Skeletal muscle satellite cell (primary cell): ENCODE data around the gene DRC1.

ENCODE experiments used
- H3K27me3 ChIP-seq: 2 replicates; pipeline ENCODE4 v1.7.0; 2013; ENCODE audit warnings: low read length; ENCODE audit not compliant: control insufficient read depth, insufficient read depth
- H3K36me3 ChIP-seq: 2 replicates; pipeline ENCODE4 v1.7.0; 2013; ENCODE audit warnings: mild to moderate bottlenecking, control low read depth, low read length; ENCODE audit not compliant: insufficient read depth
- H3K4me1 ChIP-seq: 2 replicates; pipeline ENCODE4 v1.7.0; 2013; ENCODE audit warnings: low read length; ENCODE audit not compliant: control insufficient read depth, insufficient read depth
- H3K4me2 ChIP-seq: 2 replicates; pipeline ENCODE4 v1.7.0; 2013; ENCODE audit warnings: mild to moderate bottlenecking, low read length
- H3K4me3 ChIP-seq: 2 replicates; pipeline ENCODE4 v1.7.0; 2013; ENCODE audit warnings: low read length
- H3K9ac ChIP-seq: 2 replicates; pipeline ENCODE4 v1.7.0; 2013; ENCODE audit warnings: mild to moderate bottlenecking, low read depth, low read length, moderate library complexity
- H3K9me3 ChIP-seq: replicated peaks from 2 replicates; pipeline ENCODE4 v1.7.0; 2013; ENCODE audit warnings: mild to moderate bottlenecking, control low read depth, low read length

The DRC1 gene

DNA sequence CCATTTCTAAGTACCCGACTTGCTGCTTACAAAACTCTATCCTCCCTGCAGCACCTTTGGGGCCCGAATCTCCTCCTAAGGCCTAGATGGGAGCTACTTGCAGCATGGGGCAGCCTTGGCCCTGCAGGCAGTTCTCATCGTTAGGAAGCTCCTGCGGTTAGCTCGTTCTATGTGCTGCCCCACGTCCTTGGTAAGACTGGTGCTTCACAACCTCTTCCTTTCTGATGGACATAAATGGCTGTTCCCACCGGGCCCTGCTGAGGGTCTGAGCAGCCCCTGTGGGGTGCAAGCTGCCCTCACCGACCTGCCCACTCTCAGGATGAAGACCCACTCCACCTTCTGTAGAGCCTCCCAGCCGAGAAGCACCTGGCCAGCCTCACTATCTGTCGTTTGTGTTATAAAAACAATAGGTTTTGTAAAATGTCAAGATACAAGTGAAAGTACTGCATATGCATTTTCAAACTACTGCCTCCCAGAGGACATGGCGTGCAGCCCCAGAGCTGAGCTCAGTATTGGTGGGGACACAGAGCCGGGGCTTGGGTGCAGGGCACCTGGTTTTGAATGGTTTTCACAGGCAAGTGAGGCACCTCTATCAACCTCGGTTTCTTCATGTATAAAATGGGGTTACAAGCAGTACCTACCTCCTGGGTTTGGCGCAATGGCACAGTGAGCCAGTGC is 56.8 kb downstream of the DRC1 start:
- Histone ChIP-seq H3K4me1 (no peaks in the 10 kb centered on the region), H3K9ac (no peak overlapping the region)

DNA sequence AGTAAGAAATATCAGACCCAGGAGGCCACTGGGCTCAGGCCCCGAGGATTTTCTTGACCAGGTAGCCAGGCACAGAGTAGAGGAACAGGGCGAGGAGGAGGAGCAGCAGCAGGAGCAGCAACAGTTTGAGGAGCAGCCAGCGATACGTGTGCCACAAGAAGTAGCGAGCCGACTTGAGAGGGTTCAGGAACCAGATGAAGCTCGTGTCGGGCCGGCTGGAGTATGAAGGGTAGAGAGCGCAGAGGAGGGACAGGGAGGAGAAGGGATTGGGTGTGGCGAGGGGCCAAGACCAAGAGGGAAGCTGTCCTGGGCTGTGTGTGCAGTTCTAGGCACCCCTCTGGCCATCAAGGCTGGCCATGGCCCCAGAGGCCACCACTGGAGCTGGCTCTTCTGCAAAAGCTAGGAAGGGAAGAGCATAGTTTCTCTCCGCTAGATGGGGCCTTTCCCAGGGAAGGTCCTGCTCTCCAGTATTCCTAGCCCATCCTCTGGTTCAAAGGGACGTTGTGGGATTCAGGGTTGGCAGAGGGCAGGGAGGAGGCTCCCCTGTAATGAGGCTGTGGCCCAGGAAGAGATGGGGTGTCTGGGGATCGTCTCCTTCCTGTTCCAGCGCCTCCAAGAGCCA is 58.4 kb downstream of the DRC1 start:
- no peaks in the 10 kb centered on the region for H3K9me3 ChIP-seq
- no peak overlapping the region for H3K4me3 ChIP-seq
- no peak overlapping the region for H3K4me2 ChIP-seq
- H3K4me1 ChIP-seq: no peaks in the 10 kb centered on the region
- H3K27me3 ChIP-seq: peaks cover 13% of the 10 kb centered on the region
- H3K9ac ChIP-seq: no peak overlapping the region
- H3K36me3 ChIP-seq: no peaks in the 10 kb centered on the region

More for the DNA sequence above, 56.8 kb downstream of the DRC1 start:
- Histone ChIP-seq H3K9me3 (no peaks in the 10 kb centered on the region), H3K4me2 (no peak overlapping the region), H3K4me3 (no peak overlapping the region), H3K36me3 (no peaks in the 10 kb centered on the region), H3K27me3 (peaks cover 27% of the 10 kb centered on the region)

DNA sequence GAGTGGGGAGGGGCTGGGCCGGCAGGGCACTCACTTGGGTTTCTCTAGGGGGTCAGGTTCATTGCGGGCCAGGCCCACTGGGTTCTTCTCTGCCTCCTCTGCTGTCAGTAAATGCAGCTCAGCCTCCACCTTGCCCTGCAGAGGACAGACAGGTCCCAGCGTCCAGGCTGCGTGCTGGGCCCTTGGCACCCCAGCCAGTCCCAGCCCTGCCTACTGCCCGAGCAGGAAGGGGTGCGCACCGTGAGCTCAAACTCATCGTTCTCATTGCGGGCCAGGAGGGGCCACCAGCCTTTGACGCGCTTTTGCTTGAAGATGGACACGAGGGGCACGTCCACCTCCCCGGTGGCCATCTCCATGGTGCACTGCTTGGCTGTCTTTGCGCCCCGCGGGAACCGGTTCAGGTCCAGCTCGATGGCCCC is 58.9 kb downstream of the DRC1 start:
- Histone ChIP-seq H3K4me2 (no peak overlapping the region), H3K27me3 (peaks cover 11% of the 10 kb centered on the region), H3K4me3 (no peak overlapping the region), H3K36me3 (no peaks in the 10 kb centered on the region), H3K9me3 (no peaks in the 10 kb centered on the region), H3K4me1 (no peaks in the 10 kb centered on the region), H3K9ac (no peak overlapping the region)

DNA sequence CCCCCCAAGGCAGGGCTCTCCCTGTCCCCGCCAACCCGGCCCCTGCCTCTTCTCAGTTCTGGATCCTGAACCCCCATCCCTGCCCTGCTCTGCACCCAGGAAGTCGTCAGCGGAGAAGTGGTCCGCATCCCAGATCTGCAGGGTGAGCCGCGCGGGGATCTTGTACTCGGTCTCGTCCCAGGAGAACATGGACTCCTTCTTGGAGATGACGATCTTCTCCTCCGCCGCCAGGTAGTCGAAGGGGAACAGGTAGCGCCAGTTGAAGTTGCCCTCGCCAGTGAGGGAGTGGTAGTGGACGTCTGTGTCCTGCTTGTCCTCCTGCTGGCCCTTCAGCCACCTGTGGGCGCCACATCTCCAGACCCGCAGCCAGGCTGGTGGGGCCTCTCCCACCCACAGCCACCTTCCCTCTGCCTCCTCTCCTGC is 59.9 kb downstream of the DRC1 start:
- peaks cover 5% of the 10 kb centered on the region for H3K27me3 ChIP-seq
- no peaks in the 10 kb centered on the region for H3K4me1 ChIP-seq
- no peaks in the 10 kb centered on the region for H3K9me3 ChIP-seq
- no peak overlapping the region for H3K9ac ChIP-seq
- H3K4me2 ChIP-seq: no peak overlapping the region
- H3K4me3 ChIP-seq: no peak overlapping the region
- no peaks in the 10 kb centered on the region for H3K36me3 ChIP-seq

DNA sequence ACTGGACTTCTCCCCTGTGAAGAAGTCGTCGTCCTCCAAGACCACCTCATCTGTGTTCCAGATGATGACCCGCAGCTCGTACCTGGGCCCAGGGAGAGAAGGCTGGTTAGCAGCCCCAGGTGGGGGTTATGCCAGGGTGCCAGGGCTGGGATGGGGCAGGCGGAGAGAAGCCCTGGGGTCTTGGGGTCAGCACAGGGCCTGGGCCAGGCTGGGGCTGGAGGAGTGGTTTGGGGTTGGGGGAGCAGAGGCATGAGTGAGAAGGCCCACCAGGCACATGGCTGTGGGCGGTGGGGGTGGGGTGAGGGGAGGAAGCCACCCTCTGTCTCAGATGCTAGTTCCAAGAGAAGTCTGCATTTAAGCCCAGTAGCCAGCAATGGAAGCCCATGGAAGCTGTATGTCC is 60.4 kb downstream of the DRC1 start:
- no peak overlapping the region for H3K9ac ChIP-seq
- no peaks in the 10 kb centered on the region for H3K36me3 ChIP-seq
- H3K4me2 ChIP-seq: no peak overlapping the region
- H3K9me3 ChIP-seq: no peaks in the 10 kb centered on the region
- no peak overlapping the region for H3K4me3 ChIP-seq
- H3K4me1 ChIP-seq: no peaks in the 10 kb centered on the region
- peaks cover 5% of the 10 kb centered on the region for H3K27me3 ChIP-seq

DNA sequence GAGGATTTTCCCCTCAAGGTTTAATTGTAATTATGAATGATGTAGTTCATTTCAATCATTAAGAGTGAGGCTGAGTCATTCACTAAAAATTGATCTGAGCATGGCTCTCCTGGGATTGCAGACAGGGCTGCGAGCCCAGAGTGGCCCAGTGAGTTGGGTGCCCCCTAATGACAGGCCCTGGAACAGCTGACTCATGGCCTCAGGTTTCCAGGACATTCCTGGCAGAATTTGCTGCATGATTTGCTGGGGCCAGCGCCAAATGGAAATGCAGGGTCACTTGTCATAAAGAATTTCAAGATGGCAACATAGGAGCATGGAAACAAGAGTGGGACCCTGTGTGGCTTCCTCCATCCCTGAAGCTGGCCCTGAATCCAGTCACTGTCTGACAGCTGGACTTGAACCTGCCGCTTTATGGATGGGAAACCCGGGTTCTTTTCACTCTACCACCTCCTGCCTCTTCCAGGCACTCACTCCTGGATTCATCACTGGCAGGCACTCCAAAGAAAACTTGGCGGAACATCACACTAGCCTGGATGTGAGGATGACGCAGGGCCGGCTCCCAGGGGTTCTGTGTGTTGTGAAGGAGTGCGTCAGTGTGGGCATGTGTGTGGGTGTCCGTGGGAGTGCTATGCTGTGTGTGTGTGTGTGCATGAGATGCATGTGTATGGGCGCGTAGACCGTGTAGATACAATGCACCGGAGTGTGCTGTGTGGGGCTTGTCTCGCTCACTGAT is 61.0 kb downstream of the DRC1 start:
- Histone ChIP-seq H3K4me2 (no peak overlapping the region), H3K4me1 (no peaks in the 10 kb centered on the region), H3K27me3 (peaks cover 5% of the 10 kb centered on the region), H3K9ac (no peak overlapping the region), H3K4me3 (no peak overlapping the region), H3K9me3 (no peaks in the 10 kb centered on the region), H3K36me3 (no peaks in the 10 kb centered on the region)

DNA sequence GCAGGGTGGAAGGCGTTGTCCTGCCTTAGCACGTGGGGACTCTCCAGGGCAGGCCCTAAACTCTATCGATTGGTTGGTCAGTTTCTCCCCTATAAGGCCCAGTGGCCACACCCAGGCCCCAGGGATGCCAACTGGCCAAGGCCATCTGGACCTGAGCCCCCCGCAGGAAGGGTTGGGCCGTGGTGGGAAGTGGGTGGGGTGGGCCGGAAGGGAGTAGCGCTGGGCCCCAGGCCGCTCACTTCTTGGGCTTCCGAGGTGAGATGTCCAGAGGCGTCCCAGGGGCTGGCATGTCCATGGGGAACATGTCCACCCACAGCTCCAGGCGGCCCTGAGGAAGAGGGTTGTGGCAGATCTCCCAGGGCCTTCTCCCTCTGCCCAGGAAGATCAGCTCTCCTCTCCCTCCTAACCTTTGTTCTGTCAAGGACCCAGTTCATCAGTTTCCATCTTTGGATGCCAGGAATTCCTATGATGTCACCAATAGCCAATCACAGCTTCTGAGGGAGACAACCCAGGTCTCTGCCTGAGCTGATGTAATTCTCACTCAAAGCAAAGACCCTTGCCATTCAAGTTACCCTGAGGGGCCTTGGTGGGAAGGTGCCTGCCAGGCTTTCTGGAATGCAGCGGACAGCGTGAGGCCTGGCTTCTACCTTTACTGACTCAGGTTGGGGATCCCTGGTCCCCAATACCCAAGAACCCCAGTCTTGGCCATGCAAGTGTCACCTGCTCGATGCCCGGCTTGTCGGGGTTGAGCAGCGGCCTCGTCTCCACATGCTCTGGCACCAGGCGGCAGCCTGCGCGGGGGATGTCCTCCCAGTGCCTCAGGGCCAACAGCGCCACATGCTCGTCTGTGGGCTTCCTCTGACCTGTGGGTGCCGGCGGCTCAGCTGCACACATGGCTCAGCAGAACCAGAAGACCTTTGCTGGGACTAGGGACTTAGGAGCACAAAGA is 61.8 kb downstream of the DRC1 start:
- Histone ChIP-seq H3K4me1 (no peaks in the 10 kb centered on the region), H3K4me2 (no peak overlapping the region), H3K27me3 (peaks cover 5% of the 10 kb centered on the region), H3K4me3 (no peak overlapping the region), H3K9ac (no peak overlapping the region), H3K36me3 (no peaks in the 10 kb centered on the region), H3K9me3 (no peaks in the 10 kb centered on the region)

DNA sequence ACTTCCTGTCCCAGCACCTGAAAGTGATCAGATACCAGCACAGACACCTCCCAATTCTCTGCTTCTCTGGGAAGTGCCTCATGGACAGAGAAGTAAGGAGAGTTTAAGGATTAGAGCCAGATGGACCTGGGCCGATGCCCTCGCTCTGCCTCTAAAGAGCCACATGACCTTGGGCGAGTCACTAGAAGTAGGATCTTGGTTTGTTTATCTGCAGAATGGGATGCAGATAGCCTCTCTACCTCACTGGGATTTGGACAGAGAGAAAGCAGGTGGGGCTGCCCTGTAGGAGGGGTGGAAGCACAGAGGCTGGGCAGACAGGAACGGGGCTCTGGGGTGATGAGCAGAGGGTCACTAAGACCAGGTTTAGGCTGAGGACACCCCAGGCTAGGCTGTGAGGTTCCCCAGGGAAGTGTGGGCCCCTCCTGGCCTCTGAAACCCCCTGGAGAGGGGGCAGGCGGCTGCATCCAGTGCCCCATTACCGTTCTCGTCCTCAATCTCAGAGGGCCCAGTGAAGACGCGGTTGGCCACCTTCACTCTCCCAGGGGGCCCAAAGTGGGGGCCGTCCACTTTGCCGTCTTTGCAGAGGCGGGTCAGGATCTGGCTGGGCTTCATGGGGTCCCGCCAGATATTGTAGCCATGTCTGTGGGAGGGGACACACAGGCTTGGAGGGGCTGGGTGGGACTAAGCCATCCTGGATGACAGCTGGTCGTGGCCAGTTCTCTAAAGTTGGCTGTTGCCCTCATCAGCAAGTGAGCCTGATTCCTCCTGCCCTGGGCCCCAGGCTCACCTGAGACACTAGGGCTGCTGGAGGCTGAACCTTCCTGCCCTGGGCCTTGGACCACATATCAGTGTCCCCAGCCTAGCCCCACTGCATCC is 62.9 kb downstream of the DRC1 start:
- Histone ChIP-seq H3K9ac (no peak overlapping the region), H3K27me3 (peaks cover 3% of the 10 kb centered on the region), H3K36me3 (no peaks in the 10 kb centered on the region), H3K9me3 (no peaks in the 10 kb centered on the region), H3K4me1 (no peaks in the 10 kb centered on the region), H3K4me3 (no peak overlapping the region), H3K4me2 (no peak overlapping the region)

DNA sequence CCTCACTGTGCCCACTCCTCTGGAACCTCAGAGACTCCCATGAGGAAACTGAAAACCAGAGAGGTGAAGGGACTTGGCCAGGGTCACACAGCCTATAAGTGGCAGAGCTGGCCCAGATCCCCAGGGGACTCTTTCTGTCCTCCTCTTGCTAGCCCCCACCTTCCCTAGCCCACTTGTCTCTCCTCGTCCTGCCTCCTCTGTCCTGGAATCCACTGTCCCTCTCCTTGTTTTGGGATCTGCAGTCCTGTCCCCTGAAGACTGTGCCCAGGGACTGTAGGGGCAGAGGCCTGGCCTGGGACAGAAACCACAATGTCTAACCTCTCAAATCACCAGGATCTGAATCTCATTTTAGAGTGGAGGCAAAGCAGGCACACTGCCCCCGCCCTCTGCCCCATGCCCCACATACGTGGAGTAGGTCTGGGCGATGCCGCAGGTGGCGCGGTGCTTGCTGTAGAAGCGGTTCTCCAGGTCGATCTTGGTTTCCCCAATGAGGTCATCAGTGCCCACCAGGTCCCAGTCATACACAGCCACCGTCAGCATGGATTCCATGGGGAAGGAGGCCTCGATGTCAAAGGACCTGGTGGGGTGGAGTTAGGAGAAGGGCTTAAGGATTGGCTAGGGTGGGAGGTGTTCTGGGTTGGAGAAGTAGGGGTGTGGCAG is 63.7 kb downstream of the DRC1 start:
- Histone ChIP-seq H3K27me3 (no peaks in the 10 kb centered on the region), H3K9ac (no peak overlapping the region), H3K36me3 (no peaks in the 10 kb centered on the region), H3K4me3 (no peak overlapping the region), H3K4me2 (no peak overlapping the region), H3K4me1 (no peaks in the 10 kb centered on the region), H3K9me3 (no peaks in the 10 kb centered on the region)

DNA sequence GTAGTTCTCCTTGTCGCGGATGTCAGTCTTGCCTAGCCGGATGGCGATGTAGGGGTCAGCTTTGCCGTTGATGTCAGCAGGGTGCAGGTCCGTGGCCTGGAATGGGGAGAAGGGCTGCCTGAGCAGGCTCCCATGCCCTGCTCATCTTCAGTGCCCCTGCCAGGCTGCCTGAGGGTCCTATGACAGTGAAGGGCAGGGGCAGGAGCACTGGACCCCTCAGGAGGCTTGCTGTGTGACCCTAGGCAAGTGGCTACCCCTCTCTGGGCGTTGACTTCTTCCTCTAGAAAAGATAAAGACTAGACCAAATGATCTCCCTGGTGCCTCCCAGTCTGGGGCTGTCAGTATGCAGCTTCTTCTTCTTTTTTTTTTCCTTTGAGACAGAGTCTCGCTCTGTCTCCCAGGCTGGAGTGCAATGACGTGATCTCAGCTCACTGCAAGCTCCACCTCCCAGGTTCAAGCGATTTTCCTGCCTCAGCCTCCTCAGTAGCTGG is 64.3 kb downstream of the DRC1 start:
- H3K4me1 ChIP-seq: no peaks in the 10 kb centered on the region
- no peak overlapping the region for H3K9ac ChIP-seq
- H3K27me3 ChIP-seq: no peaks in the 10 kb centered on the region
- H3K36me3 ChIP-seq: no peaks in the 10 kb centered on the region
- no peak overlapping the region for H3K4me2 ChIP-seq
- H3K4me3 ChIP-seq: no peak overlapping the region
- H3K9me3 ChIP-seq: no peaks in the 10 kb centered on the region
